Fibroblast of skin of abdomen (primary cell): Measurements from ENCODE around the gene MAD1L1.

Experiments used
- DNase-seq: peaks from one replicate; pipeline ENCODE4 v3.0.0-alpha.2; 2013

Gene MAD1L1

GRCh38 chr7:1966631-1967200 lies 266.0 kb downstream of the MAD1L1 start:
- no peak for DNase-seq

- DNase-seq, result no peak
These were observed 267.0 kb downstream of the MAD1L1 start for GRCh38 chr7:1965579-1966294.

- no peak for DNase-seq
These were observed 267.7 kb downstream of the MAD1L1 start for GRCh38 chr7:1964913-1965578.

GRCh38 chr7:1964211-1964912 lies 268.4 kb downstream of the MAD1L1 start:
- no peak for DNase-seq

- DNase-seq, result no peak
These were observed 269.2 kb downstream of the MAD1L1 start for GRCh38 chr7:1963575-1963974.

- DNase-seq, result peak; percentile 98
These were observed 271.0 kb downstream of the MAD1L1 start for GRCh38 chr7:1961701-1962276.

- no peak for DNase-seq
These were observed 273.4 kb downstream of the MAD1L1 start for GRCh38 chr7:1959305-1959704.

- no peak for DNase-seq
These were observed 275.1 kb downstream of the MAD1L1 start for GRCh38 chr7:1957471-1958225.

GRCh38 chr7:1956611-1957470 lies 275.9 kb downstream of the MAD1L1 start:
- no peak for DNase-seq

GRCh38 chr7:1956141-1956540 lies 276.6 kb downstream of the MAD1L1 start:
- no peak for DNase-seq

- peak; percentile 44 for DNase-seq
These were observed 278.3 kb downstream of the MAD1L1 start for GRCh38 chr7:1954366-1955004.

- DNase-seq, result peak; percentile 28
These were observed 279.2 kb downstream of the MAD1L1 start for GRCh38 chr7:1953199-1954190.

GRCh38 chr7:1952781-1953180 lies 280.0 kb downstream of the MAD1L1 start:
- DNase-seq, result no peak

GRCh38 chr7:1952169-1952760 lies 280.5 kb downstream of the MAD1L1 start:
- no peak for DNase-seq

GRCh38 chr7:1951600-1951999 lies 281.1 kb downstream of the MAD1L1 start:
- no peak for DNase-seq

- no peak for DNase-seq
These were observed 281.6 kb downstream of the MAD1L1 start for GRCh38 chr7:1951159-1951536.

- no peak for DNase-seq
These were observed 282.1 kb downstream of the MAD1L1 start for GRCh38 chr7:1950452-1951158.

GRCh38 chr7:1950066-1950451 lies 282.7 kb downstream of the MAD1L1 start:
- DNase-seq, result no peak
